D341Med (cell line): ENCODE measurements around the gene ZNF25.
"Not testable (repeated sequence)": the region's sequence is repeated elsewhere in the genome, so short reads cannot be mapped to it uniquely, and the experiment has no call there.

ENCODE experiments used
- DNase-seq: peaks from one replicate; pipeline ENCODE4 v3.0.0; 2012; ENCODE audit warnings: low spot score

ZNF25 gene

DNA sequence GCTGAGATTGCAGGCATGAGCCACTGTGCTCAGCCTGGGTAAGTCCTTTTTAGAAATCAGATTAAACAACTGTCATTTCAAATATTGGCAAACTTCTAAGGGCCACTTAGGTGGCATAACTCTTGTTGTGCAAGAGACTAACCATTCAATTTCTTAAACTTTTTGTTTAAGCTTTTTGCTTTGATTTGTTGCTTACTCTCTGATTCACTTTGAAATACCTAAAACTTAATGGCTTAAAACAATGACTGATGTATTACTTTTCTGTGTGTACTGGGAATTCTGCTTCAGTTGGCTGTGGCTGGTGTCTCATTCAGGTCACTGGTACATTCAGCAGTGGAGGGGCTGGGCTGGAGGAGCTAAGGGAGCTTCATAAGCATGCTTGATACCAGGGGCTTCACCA lies 28.9 kb downstream of the ZNF25 start:
- no peak for DNase-seq

- no peak for DNase-seq
Observed at GRCh38 chr10:37937864-37938263, 38.6 kb downstream of the ZNF25 start.

DNA sequence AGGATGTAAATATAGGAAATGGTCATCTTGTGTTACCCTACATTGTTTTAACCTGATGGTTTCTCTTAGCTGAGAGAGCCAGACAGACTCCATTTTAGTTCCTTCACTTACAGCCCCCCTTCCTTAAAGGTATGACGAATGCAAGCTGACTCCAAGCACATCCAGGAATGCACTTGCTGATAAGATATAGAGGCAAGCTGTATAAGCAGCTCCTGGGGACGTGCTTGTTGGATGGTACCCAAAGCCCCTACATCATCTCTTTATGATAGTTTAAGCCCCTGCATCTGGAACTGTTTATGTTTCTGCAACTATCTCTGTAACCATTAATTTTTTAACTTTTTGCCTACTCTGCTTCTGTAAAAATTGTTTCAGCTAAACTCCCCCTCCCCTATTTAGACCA lies 41.7 kb downstream of the ZNF25 start:
- no peak for DNase-seq

DNA sequence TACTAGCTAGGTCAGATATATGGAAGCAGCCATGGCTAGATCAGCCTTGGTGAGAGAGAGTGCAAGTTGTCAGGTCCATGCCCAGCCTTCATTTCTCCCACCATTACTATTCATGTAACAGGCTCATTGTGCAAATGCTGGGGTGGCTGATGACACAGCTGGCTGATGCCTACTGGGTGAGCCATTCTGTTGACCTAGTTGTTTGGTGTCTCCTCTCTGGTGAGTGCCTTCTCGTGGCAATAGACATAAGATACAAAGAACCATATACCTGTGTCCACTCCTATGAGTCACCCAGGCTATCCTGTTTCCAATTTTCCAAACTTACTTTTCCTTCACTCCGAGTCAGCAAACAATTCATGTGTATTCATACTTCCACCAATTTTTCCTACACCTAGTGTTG lies 46.0 kb downstream of the ZNF25 start:
- no peak for DNase-seq

DNA sequence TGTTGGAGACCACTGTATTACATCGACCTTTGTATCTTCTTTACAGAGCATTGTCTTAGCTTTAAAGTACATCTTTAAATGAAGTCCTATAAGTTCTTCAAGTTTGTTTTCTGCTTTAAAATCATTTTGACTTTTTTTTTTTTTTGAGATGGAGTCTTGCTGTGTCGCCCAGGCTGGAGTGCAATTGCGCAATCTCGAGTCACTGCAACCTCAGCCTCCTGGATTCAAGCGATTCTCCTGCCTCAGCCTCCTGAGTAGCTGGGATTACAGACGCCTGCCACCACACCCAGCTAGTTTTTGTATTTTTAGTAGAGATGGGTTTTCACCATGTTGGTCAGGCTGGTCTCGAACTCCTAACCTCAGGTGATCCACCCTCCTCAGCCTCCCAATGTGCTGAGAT lies 68.3 kb downstream of the ZNF25 start:
- not testable (repeated sequence) for DNase-seq

DNA sequence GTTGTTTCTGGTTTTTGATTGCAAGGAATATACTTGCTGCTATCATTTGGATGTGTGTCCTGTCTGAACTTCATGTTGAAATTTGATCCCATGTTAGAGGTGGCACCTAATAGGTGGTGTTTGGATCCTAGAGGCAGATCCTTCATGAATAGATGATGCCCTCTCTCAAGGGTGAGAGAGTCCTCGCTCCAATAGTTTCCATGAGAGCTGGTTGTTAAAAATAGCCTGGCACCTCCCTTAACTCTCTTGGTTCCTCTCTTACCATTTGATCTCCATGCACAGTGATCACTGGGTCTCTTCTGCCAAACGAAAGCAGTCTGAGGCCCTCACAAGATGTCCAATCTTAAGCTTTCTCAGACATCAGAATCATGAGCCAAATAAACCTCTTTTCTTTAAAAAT lies 70.1 kb downstream of the ZNF25 start:
- no peak for DNase-seq
